GM23248 (cell line): ENCODE data around the gene MAGI3.

Experiments used
- EZH2 ChIP-seq: fragments of 200-600 bp; sonication (generic); IDR thresholded peaks from 2 replicates; pipeline ENCODE4 v1.6.1; 2018; ENCODE audit warnings: antibody characterized with exemption, mild to moderate bottlenecking; ENCODE audit not compliant: insufficient read depth, poor library complexity, severe bottlenecking
- EZH2phosphoT487 ChIP-seq: fragments of 200-600 bp; sonication (generic); IDR thresholded peaks from 2 replicates; pipeline ENCODE4 v1.6.1; 2018; ENCODE audit warnings: antibody characterized with exemption, moderate library complexity, mild to moderate bottlenecking, low read depth; ENCODE audit not compliant: insufficient read depth

GRCh38 chr1:113392541-113393128, 2.3 kb downstream of the MAGI3 start:
- TF ChIP-seq EZH2phosphoT487 (no peak), EZH2 (no peak)
